ENCODE data around the gene SOX9. TPM values are rescaled to one million over a fixed set of nuclear protein-coding genes. Genes with fewer than 3 reads are reported as not detected.

SOX9 gene
- total RNA-seq, 2 experiments from 2014 or later: not detected

DNA sequence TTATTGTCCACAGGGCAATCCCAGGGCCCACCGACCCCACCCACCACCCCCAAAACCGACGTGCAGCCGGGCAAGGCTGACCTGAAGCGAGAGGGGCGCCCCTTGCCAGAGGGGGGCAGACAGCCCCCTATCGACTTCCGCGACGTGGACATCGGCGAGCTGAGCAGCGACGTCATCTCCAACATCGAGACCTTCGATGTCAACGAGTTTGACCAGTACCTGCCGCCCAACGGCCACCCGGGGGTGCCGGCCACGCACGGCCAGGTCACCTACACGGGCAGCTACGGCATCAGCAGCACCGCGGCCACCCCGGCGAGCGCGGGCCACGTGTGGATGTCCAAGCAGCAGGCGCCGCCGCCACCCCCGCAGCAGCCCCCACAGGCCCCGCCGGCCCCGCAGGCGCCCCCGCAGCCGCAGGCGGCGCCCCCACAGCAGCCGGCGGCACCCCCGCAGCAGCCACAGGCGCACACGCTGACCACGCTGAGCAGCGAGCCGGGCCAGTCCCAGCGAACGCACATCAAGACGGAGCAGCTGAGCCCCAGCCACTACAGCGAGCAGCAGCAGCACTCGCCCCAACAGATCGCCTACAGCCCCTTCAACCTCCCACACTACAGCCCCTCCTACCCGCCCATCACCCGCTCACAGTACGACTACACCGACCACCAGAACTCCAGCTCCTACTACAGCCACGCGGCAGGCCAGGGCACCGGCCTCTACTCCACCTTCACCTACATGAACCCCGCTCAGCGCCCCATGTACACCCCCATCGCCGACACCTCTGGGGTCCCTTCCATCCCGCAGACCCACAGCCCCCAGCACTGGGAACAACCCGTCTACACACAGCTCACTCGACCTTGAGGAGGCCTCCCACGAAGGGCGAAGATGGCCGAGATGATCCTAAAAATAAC is 3.0 kb downstream of the SOX9 start:
- TF ChIP-seq, protein P1, sequence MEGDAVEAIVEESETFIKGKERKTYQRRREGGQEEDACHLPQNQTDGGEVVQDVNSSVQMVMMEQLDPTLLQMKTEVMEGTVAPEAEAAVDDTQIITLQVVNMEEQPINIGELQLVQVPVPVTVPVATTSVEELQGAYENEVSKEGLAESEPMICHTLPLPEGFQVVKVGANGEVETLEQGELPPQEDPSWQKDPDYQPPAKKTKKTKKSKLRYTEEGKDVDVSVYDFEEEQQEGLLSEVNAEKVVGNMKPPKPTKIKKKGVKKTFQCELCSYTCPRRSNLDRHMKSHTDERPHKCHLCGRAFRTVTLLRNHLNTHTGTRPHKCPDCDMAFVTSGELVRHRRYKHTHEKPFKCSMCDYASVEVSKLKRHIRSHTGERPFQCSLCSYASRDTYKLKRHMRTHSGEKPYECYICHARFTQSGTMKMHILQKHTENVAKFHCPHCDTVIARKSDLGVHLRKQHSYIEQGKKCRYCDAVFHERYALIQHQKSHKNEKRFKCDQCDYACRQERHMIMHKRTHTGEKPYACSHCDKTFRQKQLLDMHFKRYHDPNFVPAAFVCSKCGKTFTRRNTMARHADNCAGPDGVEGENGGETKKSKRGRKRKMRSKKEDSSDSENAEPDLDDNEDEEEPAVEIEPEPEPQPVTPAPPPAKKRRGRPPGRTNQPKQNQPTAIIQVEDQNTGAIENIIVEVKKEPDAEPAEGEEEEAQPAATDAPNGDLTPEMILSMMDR (IDR thresholded peaks at IDR 0.05): no peak
- POLR2A ChIA-PET: no interaction called here
- Histone ChIP-seq H3K9me3 (ENCODE audit: control insufficient read depth in 1 of 2, insufficient read depth in 1 of 2, low read length in 2 of 2) (peaks cover 0 to 32% of the 10 kb centered on the region in 2 experiments), H3K4me3 (ENCODE audit: low read length) (no peak overlapping the region), H3K27ac (ENCODE audit: low read depth in 1 of 2, low read length in 2 of 2) (no peak overlapping the region), H3K27me3 (ENCODE audit: control insufficient read depth in 1 of 2, insufficient read depth in 2 of 2, low read length in 2 of 2) (peaks cover 56 to 59% of the 10 kb centered on the region in 2 experiments), H3K36me3 (ENCODE audit: insufficient read depth, low read length) (no peaks in the 10 kb centered on the region), H3K4me1 (ENCODE audit: insufficient read depth, low read length) (peaks cover 3% of the 10 kb centered on the region)
- CTCF ChIA-PET: no interaction called here
- Mint-ChIP-seq H3K4me3 (no peak overlapping the region), H3K9me3 (no peaks in the 10 kb centered on the region), H3K4me1 (ENCODE audit: low read depth) (no peaks in the 10 kb centered on the region), H3K27me3 (peaks cover 61% of the 10 kb centered on the region), H3K27ac (no peak overlapping the region), H3K36me3 (ENCODE audit: low read depth) (no peaks in the 10 kb centered on the region)
- intact Hi-C loops (cut with DNase I, micrococcal nuclease): no loop called here
- ATAC-seq (ENCODE audit: poor library complexity) (no peak), DNase-seq (no peak)

DNA sequence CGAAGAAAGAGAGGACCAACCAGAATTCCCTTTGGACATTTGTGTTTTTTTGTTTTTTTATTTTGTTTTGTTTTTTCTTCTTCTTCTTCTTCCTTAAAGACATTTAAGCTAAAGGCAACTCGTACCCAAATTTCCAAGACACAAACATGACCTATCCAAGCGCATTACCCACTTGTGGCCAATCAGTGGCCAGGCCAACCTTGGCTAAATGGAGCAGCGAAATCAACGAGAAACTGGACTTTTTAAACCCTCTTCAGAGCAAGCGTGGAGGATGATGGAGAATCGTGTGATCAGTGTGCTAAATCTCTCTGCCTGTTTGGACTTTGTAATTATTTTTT is 3.6 kb downstream of the SOX9 start:
- H3K27me3 ChIP-seq (ENCODE audit: control insufficient read depth in 1 of 2, insufficient read depth in 2 of 2, low read length in 2 of 2): peaks cover 51 to 53% of the 10 kb centered on the region in 2 experiments
- H3K9me3 ChIP-seq (ENCODE audit: control insufficient read depth in 1 of 2, insufficient read depth in 1 of 2, low read length in 2 of 2): peaks cover 0 to 32% of the 10 kb centered on the region in 2 experiments
- ATAC-seq (ENCODE audit: poor library complexity) (no peak), DNase-seq (no peak)
- no peaks in the 10 kb centered on the region for H3K36me3 Mint-ChIP-seq (ENCODE audit: low read depth)
- peaks cover 3% of the 10 kb centered on the region for H3K4me1 ChIP-seq (ENCODE audit: insufficient read depth, low read length)
- peaks cover 59% of the 10 kb centered on the region for H3K27me3 Mint-ChIP-seq
- no peak overlapping the region for H3K4me3 ChIP-seq (ENCODE audit: low read length)
- intact Hi-C loops (cut with DNase I, micrococcal nuclease): no loop called here
- no peak overlapping the region for H3K27ac Mint-ChIP-seq
- H3K27ac ChIP-seq (ENCODE audit: low read depth in 1 of 2, low read length in 2 of 2): no peak overlapping the region
- ChIA-PET POLR2A (no interaction called here), CTCF (no interaction called here)
- no peaks in the 10 kb centered on the region for H3K36me3 ChIP-seq (ENCODE audit: insufficient read depth, low read length)
- TF ChIP-seq, protein P1 (IDR thresholded peaks at IDR 0.05): no peak
- no peak overlapping the region for H3K4me3 Mint-ChIP-seq
- no peaks in the 10 kb centered on the region for H3K4me1 Mint-ChIP-seq (ENCODE audit: low read depth)
- H3K9me3 Mint-ChIP-seq: no peaks in the 10 kb centered on the region

GRCh38 chr17:72125226-72125651 is 4.4 kb downstream of the SOX9 start:
- Histone ChIP-seq H3K27me3 (ENCODE audit: control insufficient read depth in 1 of 2, insufficient read depth in 2 of 2, low read length in 2 of 2) (peaks cover 44 to 46% of the 10 kb centered on the region in 2 experiments), H3K4me3 (ENCODE audit: low read length) (no peak overlapping the region), H3K4me1 (ENCODE audit: insufficient read depth, low read length) (peaks cover 3% of the 10 kb centered on the region), H3K27ac (ENCODE audit: low read depth in 1 of 2, low read length in 2 of 2) (no peak overlapping the region), H3K9me3 (ENCODE audit: control insufficient read depth in 1 of 2, insufficient read depth in 1 of 2, low read length in 2 of 2) (peaks cover 0 to 25% of the 10 kb centered on the region in 2 experiments), H3K36me3 (ENCODE audit: insufficient read depth, low read length) (no peaks in the 10 kb centered on the region)
- Mint-ChIP-seq H3K4me3 (no peak overlapping the region), H3K4me1 (ENCODE audit: low read depth) (no peaks in the 10 kb centered on the region), H3K27me3 (peaks cover 53% of the 10 kb centered on the region), H3K9me3 (no peaks in the 10 kb centered on the region), H3K27ac (no peak overlapping the region), H3K36me3 (ENCODE audit: low read depth) (no peaks in the 10 kb centered on the region)
- no peak for DNase-seq
- ATAC-seq (ENCODE audit: poor library complexity): no peak
- CTCF ChIA-PET: no interaction called here
- TF ChIP-seq, protein P1 (IDR thresholded peaks at IDR 0.05): no peak
- intact Hi-C loops (cut with DNase I, micrococcal nuclease): no loop called here
- POLR2A ChIA-PET: no interaction called here

All from CD4-positive, alpha-beta T cell (primary cell).